Measurements from ENCODE around the gene TLE5. TPM values are rescaled to one million over a fixed set of nuclear protein-coding genes. Genes with fewer than 3 reads are reported as not detected.

The TLE5 gene
- polyA plus RNA-seq, 1 donor (not counting 4 experiments of a cell fraction or from before 2014, with no cell fraction given): 249 TPM

DNA sequence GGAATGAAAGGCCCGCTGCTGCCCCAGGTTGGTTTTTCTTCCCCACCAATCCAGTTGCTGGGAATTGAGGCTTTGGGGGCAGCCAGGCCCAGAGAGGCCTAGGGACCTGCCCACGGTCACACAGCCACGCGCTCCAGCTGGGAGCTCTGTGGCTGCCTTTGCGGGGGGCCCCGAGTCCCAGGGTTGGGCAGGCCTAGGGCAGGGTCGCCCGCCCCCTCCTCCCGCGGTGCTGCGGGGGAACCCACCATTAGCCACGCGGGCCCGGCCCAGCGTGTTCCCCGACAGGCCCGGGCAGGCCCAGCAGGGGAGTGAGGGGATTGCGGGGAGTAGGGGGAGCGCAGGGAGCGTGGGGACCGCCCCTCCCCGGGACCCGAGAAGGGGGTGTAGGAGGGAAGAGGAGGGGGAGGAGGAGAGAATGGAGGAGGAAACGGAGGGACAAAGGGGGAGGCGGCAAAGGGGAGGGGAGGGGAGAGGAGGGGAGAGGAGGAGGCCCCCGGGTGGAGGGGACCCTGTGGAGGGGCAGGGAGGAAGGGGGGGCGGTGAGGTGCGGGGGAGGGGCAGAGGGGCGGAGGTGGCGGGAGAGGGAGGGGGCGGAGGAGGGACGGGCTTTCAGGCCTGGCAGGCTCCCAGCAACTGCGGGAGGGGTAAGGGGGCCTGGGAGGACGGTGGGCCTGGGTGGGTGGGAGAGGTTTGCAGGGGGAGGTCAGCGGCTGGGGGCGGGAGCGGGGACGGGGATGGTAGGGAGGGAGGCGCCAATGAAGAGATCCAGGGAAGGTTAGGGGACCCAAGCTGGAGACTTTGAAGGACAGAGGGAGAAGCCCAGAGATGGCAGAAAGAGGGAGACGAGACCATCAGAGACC is 20.3 kb downstream of the TLE5 start:
- Histone ChIP-seq H2AFZ (ENCODE audit: control insufficient read depth, low read length) (no peak overlapping the region), H3K9me3 (ENCODE audit: control insufficient read depth, low read depth, low read length) (no peaks in the 10 kb centered on the region), H3K9me1 (ENCODE audit: control insufficient read depth, extremely low read depth, insufficient read depth, low read length) (no peaks in the 10 kb centered on the region), H3K27ac (ENCODE audit: control insufficient read depth, insufficient read depth, low read length) (no peak overlapping the region), H4K20me1 (ENCODE audit: control insufficient read depth, extremely low read depth, insufficient read depth, low read length) (no peaks in the 10 kb centered on the region), H3K36me3 (ENCODE audit: control insufficient read depth in 2 of 2, extremely low read depth in 1 of 2, insufficient read depth in 2 of 2, low read length in 2 of 2) (no peaks in the 10 kb centered on the region), H3K79me2 (ENCODE audit: control insufficient read depth, insufficient read depth, low read length) (no peaks in the 10 kb centered on the region), H3K4me2 (ENCODE audit: control insufficient read depth, extremely low read depth, insufficient read depth, low read depth, low read length) (no peak overlapping the region), H3K4me1 (ENCODE audit: control insufficient read depth, extremely low read depth, insufficient read depth, low read length) (no peaks in the 10 kb centered on the region), H3K9ac (ENCODE audit: control insufficient read depth, extremely low read depth, insufficient read depth, low read length) (no peak overlapping the region), H3K4me3 (ENCODE audit: control insufficient read depth in 2 of 3, extremely low read depth in 1 of 3, insufficient read depth in 2 of 3, low read depth in 1 of 3, low read length in 3 of 3) (no peak overlapping the region), H3K27me3 (ENCODE audit: control insufficient read depth, extremely low read depth, insufficient read depth, low read length) (no peaks in the 10 kb centered on the region)
- DNase-seq (ENCODE audit: low read depth, low spot score) (no peak), FAIRE-seq (no peak)
- dilution Hi-C loops (cut with MboI; ENCODE audit: extremely low pct_ligation_motif_present, low sequenced_read_pairs): no loop called here
- TF ChIP-seq CTCF (optimal IDR thresholded peaks at IDR 0.05 in 1 of 3, IDR thresholded peaks at IDR 0.05 in 1 of 3, conservative IDR thresholded peaks at IDR 0.05 in 1 of 3; ENCODE audit: extremely low read depth in 1 of 3, insufficient read depth in 2 of 3, low read length in 3 of 3) (no peak), EZH2 (IDR thresholded peaks at IDR 0.05; ENCODE audit: low read length) (no peak)

GRCh38 chr19:3041327-3041726 is 21.0 kb downstream of the TLE5 start:
- TF ChIP-seq EZH2 (IDR thresholded peaks at IDR 0.05; ENCODE audit: low read length) (no peak), CTCF (optimal IDR thresholded peaks at IDR 0.05 in 1 of 3, IDR thresholded peaks at IDR 0.05 in 1 of 3, conservative IDR thresholded peaks at IDR 0.05 in 1 of 3; ENCODE audit: extremely low read depth in 1 of 3, insufficient read depth in 2 of 3, low read length in 3 of 3) (no peak)
- no peaks in the 10 kb centered on the region for H3K36me3 ChIP-seq (ENCODE audit: control insufficient read depth in 2 of 2, extremely low read depth in 1 of 2, insufficient read depth in 2 of 2, low read length in 2 of 2)
- no peak overlapping the region for H3K9ac ChIP-seq (ENCODE audit: control insufficient read depth, extremely low read depth, insufficient read depth, low read length)
- no peak overlapping the region for H3K4me2 ChIP-seq (ENCODE audit: control insufficient read depth, extremely low read depth, insufficient read depth, low read depth, low read length)
- dilution Hi-C loops (cut with MboI; ENCODE audit: extremely low pct_ligation_motif_present, low sequenced_read_pairs): no loop called here
- no peak overlapping the region for H3K4me3 ChIP-seq (ENCODE audit: control insufficient read depth in 2 of 3, extremely low read depth in 1 of 3, insufficient read depth in 2 of 3, low read depth in 1 of 3, low read length in 3 of 3)
- H3K79me2 ChIP-seq (ENCODE audit: control insufficient read depth, insufficient read depth, low read length): no peaks in the 10 kb centered on the region
- no peak for FAIRE-seq
- no peaks in the 10 kb centered on the region for H3K9me3 ChIP-seq (ENCODE audit: control insufficient read depth, low read depth, low read length)
- H3K9me1 ChIP-seq (ENCODE audit: control insufficient read depth, extremely low read depth, insufficient read depth, low read length): no peaks in the 10 kb centered on the region
- peaks cover 4% of the 10 kb centered on the region for H3K4me1 ChIP-seq (ENCODE audit: control insufficient read depth, extremely low read depth, insufficient read depth, low read length)
- no peak overlapping the region for H3K27ac ChIP-seq (ENCODE audit: control insufficient read depth, insufficient read depth, low read length)
- no peaks in the 10 kb centered on the region for H4K20me1 ChIP-seq (ENCODE audit: control insufficient read depth, extremely low read depth, insufficient read depth, low read length)
- no peaks in the 10 kb centered on the region for H3K27me3 ChIP-seq (ENCODE audit: control insufficient read depth, extremely low read depth, insufficient read depth, low read length)
- no peak for DNase-seq (ENCODE audit: low read depth, low spot score)
- H2AFZ ChIP-seq (ENCODE audit: control insufficient read depth, low read length): no peak overlapping the region

All from keratinocyte (primary cell).